ENCODE measurements around the gene FAM98B.

GRCh38 chr15:38440353-38441129 is 13.4 kb upstream of the FAM98B start:
- TF ChIP-seq ZNF444 (CRISPR knock-in tag; IDR thresholded peaks at IDR 0.05) (no peak), RAD51 (IDR thresholded peaks at IDR 0.05; ENCODE audit: borderline replicate concordance, low read depth) (no peak), CREB3L1 (IDR thresholded peaks at IDR 0.05; ENCODE audit: borderline replicate concordance, low read depth) (no peak), CTCF (IDR thresholded peaks at IDR 0.05 in 2 of 3, conservative IDR thresholded peaks at IDR 0.05 in 1 of 3; ENCODE audit: insufficient read depth in 2 of 3, low read depth in 1 of 3, low read length in 3 of 3) (peak; percentile 78 to 93 (median 90)), HIVEP1 (CRISPR knock-in tag; IDR thresholded peaks at IDR 0.05) (no peak), SMAD3 (CRISPR knock-in tag; conservative IDR thresholded peaks at IDR 0.05) (no peak), EP300 (IDR thresholded peaks at IDR 0.05; ENCODE audit: low read length) (no peak), BCL6 (CRISPR knock-in tag; IDR thresholded peaks at IDR 0.05) (no peak), ZNF511 (CRISPR knock-in tag; IDR thresholded peaks at IDR 0.05) (no peak), BHLHE40 (IDR thresholded peaks at IDR 0.05; ENCODE audit: low read length) (peak; percentile 95), ZNF274 (IDR thresholded peaks at IDR 0.05; ENCODE audit: borderline replicate concordance, low read depth, low read length) (no peak), GABPA (tag; conservative IDR thresholded peaks at IDR 0.05; ENCODE audit: low read depth) (no peak)
